Right renal pelvis (tissue), 4 donors: ENCODE data around the gene RPS6KC1. TPM values are rescaled to one million over a fixed set of nuclear protein-coding genes. Genes with fewer than 3 reads are reported as not detected.
"Not testable (repeated sequence)": the region's sequence is repeated elsewhere in the genome, so short reads cannot be mapped to it uniquely, and the experiment has no call there.

Source experiments
- DNase-seq, 4 donors: peaks; one replicate each; pipeline ENCODE4 v3.0.0-alpha.2; 2013; ENCODE audit warnings: low read depth in 4 of 4, low spot score in 3 of 4, missing footprints in 1 of 4
- polyA plus RNA-seq, 4 donors: library from polyadenylated mRNA; unstranded; fragments of 120-200 nt; gene quantifications; one replicate each; pipeline ENCODE4 v1.2.1, GENCODE V29; 2013; ENCODE audit not compliant: insufficient read length in 4 of 4

RPS6KC1 gene, protein sequence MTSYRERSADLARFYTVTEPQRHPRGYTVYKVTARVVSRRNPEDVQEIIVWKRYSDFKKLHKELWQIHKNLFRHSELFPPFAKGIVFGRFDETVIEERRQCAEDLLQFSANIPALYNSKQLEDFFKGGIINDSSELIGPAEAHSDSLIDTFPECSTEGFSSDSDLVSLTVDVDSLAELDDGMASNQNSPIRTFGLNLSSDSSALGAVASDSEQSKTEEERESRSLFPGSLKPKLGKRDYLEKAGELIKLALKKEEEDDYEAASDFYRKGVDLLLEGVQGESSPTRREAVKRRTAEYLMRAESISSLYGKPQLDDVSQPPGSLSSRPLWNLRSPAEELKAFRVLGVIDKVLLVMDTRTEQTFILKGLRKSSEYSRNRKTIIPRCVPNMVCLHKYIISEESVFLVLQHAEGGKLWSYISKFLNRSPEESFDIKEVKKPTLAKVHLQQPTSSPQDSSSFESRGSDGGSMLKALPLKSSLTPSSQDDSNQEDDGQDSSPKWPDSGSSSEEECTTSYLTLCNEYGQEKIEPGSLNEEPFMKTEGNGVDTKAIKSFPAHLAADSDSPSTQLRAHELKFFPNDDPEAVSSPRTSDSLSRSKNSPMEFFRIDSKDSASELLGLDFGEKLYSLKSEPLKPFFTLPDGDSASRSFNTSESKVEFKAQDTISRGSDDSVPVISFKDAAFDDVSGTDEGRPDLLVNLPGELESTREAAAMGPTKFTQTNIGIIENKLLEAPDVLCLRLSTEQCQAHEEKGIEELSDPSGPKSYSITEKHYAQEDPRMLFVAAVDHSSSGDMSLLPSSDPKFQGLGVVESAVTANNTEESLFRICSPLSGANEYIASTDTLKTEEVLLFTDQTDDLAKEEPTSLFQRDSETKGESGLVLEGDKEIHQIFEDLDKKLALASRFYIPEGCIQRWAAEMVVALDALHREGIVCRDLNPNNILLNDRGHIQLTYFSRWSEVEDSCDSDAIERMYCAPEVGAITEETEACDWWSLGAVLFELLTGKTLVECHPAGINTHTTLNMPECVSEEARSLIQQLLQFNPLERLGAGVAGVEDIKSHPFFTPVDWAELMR
- polyA plus RNA-seq = 10 to 100 TPM; 22.2 to 26.4 (median 25.4) TPM

DNA sequence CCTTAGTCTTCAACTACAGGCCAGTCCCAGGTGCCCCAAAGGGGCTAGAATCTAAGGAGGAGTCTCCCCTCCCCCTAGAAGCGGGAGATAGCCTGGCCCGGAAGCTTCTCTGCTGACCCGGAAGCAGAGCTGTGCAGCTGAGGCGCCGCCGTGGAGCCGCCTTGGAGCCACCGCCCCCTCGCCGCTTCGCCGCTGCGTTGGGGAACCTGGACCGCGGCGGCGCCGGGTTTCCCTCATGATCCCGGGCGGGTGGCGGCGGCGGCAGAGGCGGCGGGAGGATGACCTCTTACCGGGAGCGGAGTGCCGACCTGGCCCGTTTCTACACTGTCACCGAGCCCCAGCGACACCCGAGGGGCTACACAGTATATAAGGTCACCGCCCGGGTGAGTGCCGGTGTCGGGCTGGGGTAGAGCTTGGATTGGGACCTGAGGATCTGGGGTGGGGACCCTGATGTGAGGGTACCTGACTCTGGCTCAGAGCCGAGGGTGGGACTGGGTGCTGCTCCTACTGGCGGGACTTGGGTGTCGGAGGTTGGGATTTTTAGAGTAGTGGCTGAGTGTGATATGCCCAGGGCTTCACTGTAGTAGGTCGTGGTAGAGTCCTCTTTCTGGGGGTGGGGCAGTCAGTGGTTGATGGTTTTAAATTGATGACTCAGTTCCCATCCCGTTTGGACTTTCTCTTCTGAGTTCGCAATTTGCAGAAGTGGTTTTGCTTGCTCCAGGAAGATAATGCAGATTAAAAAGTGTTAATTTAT is at the start of gene RPS6KC1:
TSS of gene RPS6KC1 (plus strand) at position 115 of the 754 bp plus-strand sequence. CDS start at position 279, 164 bp downstream.
- DNase-seq = peak; percentile 54 to 71 (median 59)

DNA sequence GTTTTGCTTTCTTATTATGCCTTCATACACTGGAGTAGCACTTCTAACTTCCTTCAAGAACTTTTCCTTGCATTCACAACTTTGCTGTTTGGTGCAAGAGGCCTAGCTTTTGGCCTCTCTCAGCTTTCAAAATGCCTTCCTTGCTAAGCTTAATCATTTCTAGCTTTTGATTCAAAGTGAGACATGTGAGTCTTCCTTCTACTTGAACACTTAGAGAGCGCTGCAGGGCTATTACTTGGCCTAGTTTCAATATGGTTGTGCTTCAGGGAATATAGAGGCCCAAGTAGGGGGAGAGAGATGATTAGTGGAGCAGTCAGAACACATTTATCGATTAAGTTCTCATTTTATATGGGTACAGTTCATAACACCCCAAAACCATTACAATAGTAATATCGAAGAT is 47.8 kb upstream of the RPS6KC1 start:
- DNase-seq = no peak

DNA sequence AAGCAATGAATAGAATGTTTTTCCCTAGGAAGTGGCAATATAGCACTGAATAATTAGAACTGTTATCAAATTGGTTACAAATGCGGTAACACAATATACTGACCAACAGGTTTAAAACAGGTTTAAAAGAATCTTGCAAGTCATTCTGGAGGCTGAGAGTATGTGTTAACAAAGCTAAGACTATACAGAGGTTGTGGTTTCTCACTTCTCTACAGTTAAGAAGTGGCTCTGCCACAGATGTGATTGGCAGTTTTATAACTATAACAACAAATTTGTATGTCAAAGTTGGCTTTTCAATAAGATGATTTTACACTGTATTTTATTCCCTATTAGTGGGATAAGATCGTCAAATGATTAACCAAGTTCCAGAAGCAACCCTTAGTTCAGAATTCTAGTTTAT is 42.5 kb upstream of the RPS6KC1 start:
- no peak for DNase-seq

- DNase-seq = no peak
Observed at GRCh38 chr1:213014642-213015041, 36.4 kb upstream of the RPS6KC1 start.

- DNase-seq = peak; percentile 96 to 97 (median 97)
Observed at GRCh38 chr1:213015099-213016050, 35.7 kb upstream of the RPS6KC1 start, which contains the start of gene ANGEL2. ANGEL2 (minus strand) TSS chr1:213015867; CDS start chr1:213015671, 196 bp downstream.

- no peak for DNase-seq
Observed at GRCh38 chr1:213017447-213018273, 33.4 kb upstream of the RPS6KC1 start.

GRCh38 chr1:213019450-213019849 is 31.6 kb upstream of the RPS6KC1 start:
- DNase-seq = no peak

GRCh38 chr1:213020016-213020415 is 31.0 kb upstream of the RPS6KC1 start:
- DNase-seq = no peak

DNA sequence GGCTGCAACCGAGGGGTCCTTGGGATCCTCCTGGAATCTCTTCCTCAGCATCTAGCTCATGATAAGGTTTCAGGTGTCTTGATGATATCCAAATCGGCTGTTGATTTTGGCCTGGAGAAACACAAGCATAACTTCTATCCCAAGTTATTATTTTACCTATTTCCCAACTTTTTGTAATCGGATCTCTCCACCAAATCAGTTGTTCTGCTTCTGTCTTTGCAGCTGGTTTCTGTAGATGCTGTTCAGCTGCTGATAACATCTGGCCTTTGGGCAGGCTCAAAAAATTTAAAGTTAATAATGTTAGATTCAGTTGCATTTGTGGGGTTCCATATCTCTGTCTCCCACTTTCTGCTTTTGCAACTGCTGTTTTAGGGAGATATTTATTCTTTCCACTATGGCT is 24.0 kb upstream of the RPS6KC1 start:
- not testable (repeated sequence) for DNase-seq

GRCh38 chr1:213032651-213033050 is 18.4 kb upstream of the RPS6KC1 start:
- no peak for DNase-seq

- DNase-seq = no peak
Observed at GRCh38 chr1:213034713-213035112, 16.3 kb upstream of the RPS6KC1 start.

DNA sequence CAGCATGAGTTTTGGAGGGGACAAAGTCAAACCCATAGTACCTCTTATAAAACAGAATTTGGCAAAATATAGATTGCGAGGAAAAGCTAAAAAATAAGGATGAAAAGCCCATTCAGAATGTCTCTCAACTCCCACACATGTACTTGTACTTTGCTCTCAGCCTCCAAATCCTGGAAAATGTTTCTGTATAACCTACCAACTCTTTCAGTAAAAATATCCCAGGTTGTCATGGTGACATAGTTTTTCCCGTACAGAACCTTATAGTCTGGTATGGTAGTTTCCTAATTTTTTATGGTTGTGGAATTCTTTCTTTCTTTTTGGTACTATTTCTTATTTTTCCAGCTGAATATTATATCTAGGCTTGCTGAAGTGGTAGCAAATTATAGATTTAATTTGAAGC is 15.5 kb upstream of the RPS6KC1 start:
- no peak for DNase-seq

DNA sequence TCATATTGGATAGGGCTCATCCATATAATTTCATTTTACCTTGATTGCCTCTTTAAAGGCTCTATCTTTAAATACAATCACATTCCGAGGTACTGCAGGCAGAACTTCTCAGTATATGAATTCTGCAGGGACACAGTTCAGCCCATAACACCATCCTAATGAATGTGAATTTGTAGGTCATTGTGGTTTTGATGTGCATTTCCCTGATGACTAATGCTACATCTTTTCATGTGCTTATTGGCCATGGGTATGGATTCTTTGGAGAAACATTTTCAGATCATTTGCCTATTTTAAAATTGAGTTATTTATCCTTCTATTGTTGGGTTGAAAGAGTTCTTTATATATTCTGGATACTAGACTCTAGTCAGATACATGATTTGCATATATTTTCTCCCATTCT is 9.6 kb upstream of the RPS6KC1 start:
- DNase-seq = no peak

- not testable (repeated sequence) for DNase-seq
Observed at GRCh38 chr1:213045321-213046226, 5.5 kb upstream of the RPS6KC1 start.

GRCh38 chr1:213049232-213049631 is 1.8 kb upstream of the RPS6KC1 start:
- no peak for DNase-seq

DNA sequence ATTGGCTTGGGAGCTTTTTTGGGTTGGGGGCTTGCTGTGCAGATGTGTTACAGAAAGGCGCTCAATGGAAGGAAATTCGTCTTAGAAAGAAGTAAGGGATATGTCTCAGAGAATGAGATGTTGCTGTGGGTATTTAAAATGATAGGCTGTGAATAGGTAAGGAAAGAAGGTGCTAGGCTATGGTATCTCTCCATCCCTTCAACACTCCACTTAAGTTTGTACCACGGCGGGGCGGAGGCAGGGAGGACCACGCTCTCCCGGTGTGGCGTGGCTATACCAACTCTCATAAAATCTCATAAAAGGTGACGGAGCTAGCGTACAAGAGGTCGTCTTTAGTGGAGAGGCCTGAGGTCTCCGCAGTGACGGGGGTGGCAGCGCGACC is 305 bp upstream of the RPS6KC1 start:
- DNase-seq = no peak

- DNase-seq = no peak
Observed at GRCh38 chr1:213051881-213052202, 801 bp downstream of the RPS6KC1 start.
